ENCODE results near the gene OR4D1. TPM values are rescaled to one million over a fixed set of nuclear protein-coding genes. Genes with fewer than 3 reads are reported as not detected.
A peak's percentile ranks its signal among the peaks of the same experiment; 100 is the strongest.

The OR4D1 gene
- total and polyA plus RNA-seq, 9 of the 15 experiments (the other 6 are each of a cell fraction or from before 2014, with no cell fraction given): not detected

DNA sequence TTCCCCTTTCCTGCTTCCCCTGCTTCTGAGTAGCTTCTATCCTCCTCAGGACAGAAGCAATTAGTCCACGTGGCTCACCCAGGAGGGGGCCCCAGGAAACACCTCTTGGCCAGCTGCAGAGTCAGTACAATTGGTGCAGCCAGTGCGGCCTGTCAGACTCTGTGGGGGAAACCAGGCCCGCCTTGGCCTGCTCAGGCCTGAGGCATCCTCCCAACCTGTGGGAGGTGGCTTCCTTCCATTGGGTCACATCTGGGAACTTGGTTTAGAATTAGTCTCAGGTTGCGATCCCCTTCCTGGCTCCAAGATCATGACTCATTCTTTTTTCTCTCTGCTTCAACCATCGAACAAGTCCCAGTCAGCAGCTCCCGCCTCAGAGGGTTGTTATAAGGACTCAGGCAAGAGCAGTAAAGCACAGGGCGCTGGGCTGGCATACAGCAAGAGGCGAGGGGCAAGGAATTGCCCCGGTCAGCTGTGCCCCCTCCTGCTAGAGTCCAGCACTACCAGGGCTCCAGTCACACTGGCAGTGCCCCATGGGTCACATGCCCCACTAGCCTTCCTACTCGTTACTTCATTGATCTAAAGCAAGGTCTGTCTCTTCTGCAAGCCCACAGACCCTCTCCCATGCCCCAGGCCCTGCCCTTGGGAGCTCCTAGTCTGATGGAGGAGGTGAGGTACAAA is 36.3 kb downstream of the OR4D1 start (continued):
- TF ChIP-seq, protein P1, sequence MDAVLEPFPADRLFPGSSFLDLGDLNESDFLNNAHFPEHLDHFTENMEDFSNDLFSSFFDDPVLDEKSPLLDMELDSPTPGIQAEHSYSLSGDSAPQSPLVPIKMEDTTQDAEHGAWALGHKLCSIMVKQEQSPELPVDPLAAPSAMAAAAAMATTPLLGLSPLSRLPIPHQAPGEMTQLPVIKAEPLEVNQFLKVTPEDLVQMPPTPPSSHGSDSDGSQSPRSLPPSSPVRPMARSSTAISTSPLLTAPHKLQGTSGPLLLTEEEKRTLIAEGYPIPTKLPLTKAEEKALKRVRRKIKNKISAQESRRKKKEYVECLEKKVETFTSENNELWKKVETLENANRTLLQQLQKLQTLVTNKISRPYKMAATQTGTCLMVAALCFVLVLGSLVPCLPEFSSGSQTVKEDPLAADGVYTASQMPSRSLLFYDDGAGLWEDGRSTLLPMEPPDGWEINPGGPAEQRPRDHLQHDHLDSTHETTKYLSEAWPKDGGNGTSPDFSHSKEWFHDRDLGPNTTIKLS (IDR thresholded peaks at IDR 0.05; ENCODE audit: borderline replicate concordance, low read depth): peak; percentile 34; the same call in 1 of the 2 replicates
- TF ChIP-seq RBM15 (IDR thresholded peaks at IDR 0.05; ENCODE audit: insufficient read depth, low read length) (no peak), MYC (IDR thresholded peaks at IDR 0.05; ENCODE audit: low read depth, low read length) (peak; percentile 70), MYC (CRISPR knock-in tag; IDR thresholded peaks at IDR 0.05; ENCODE audit: borderline replicate concordance, low read depth) (no peak), ZNF282 (CRISPR knock-in tag; IDR thresholded peaks at IDR 0.05) (no peak), EGR1 (conservative IDR thresholded peaks at IDR 0.05) (no peak), E2F1 (CRISPR knock-in tag; IDR thresholded peaks at IDR 0.05) (no peak), PCBP1 (IDR thresholded peaks at IDR 0.05; ENCODE audit: low read depth, low read length, poor library complexity, severe bottlenecking) (no peak), ZNF232 (CRISPR knock-in tag; IDR thresholded peaks at IDR 0.05) (no peak), CBX5 (IDR thresholded peaks at IDR 0.05; ENCODE audit: borderline replicate concordance, low read depth) (no peak), ATF1 (CRISPR knock-in tag; IDR thresholded peaks at IDR 0.05) (no peak), ATF1 (tag; IDR thresholded peaks at IDR 0.05) (no peak), GTF2F1 (IDR thresholded peaks at IDR 0.05; ENCODE audit: low read depth, low read length) (no peak), ARID1B (IDR thresholded peaks at IDR 0.05) (peak; percentile 13; the same call in 1 of the 2 replicates), BRCA1 (IDR thresholded peaks at IDR 0.05) (no peak), BRCA1 (CRISPR knock-in tag; IDR thresholded peaks at IDR 0.05) (no peak), NRF1 (conservative IDR thresholded peaks at IDR 0.05 in 1 of 2, IDR thresholded peaks at IDR 0.05 in 1 of 2) (peak; percentile 35 to 45; a peak in 2 of 4 replicates), CHCHD3 (CRISPR knock-in tag; IDR thresholded peaks at IDR 0.05) (no peak), HNRNPH1 (optimal IDR thresholded peaks at IDR 0.05; ENCODE audit: low read depth, low read length) (no peak), FOSL1 (tag; conservative IDR thresholded peaks at IDR 0.05) (peak; percentile 82), TFAP4 (CRISPR knock-in tag; IDR thresholded peaks at IDR 0.05; ENCODE audit: borderline replicate concordance) (0 out of 2 replicates have a peak, but pooled peaks have one; percentile 36), SOX6 (IDR thresholded peaks at IDR 0.05) (no peak), KLF6 (CRISPR knock-in tag; IDR thresholded peaks at IDR 0.05; ENCODE audit: borderline replicate concordance) (peak; percentile 15; the same call in 1 of the 2 replicates)
- TF ChIP-seq, protein P2, sequence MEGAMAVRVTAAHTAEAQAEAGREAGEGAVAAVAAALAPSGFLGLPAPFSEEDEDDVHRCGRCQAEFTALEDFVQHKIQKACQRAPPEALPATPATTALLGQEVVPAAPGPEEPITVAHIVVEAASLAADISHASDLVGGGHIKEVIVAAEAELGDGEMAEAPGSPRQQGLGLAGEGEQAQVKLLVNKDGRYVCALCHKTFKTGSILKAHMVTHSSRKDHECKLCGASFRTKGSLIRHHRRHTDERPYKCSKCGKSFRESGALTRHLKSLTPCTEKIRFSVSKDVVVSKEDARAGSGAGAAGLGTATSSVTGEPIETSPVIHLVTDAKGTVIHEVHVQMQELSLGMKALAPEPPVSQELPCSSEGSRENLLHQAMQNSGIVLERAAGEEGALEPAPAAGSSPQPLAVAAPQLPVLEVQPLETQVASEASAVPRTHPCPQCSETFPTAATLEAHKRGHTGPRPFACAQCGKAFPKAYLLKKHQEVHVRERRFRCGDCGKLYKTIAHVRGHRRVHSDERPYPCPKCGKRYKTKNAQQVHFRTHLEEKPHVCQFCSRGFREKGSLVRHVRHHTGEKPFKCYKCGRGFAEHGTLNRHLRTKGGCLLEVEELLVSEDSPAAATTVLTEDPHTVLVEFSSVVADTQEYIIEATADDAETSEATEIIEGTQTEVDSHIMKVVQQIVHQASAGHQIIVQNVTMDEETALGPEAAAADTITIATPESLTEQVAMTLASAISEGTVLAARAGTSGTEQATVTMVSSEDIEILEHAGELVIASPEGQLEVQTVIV (CRISPR knock-in tag; IDR thresholded peaks at IDR 0.05; ENCODE audit: borderline replicate concordance): no peak
